Right lobe of liver (tissue), 4 donors: ENCODE measurements around the gene CXCL11.

Experiments used
- CTCF ChIP-seq, 4 donors: fragments of 200-600 bp in 3 of 4; fragments of 450-650 bp in 1 of 4; IDR thresholded peaks; one replicate each; pipeline versions ENCODE4 v1.5.1 to v1.8.0; 2016 to 2022; ENCODE audit warnings: antibody characterized with exemption in 4 of 4, mild to moderate bottlenecking in 2 of 4
- POLR2A ChIP-seq: fragments of 450-650 bp; IDR thresholded peaks from one replicate; pipeline ENCODE4 v1.6.1; 2017; ENCODE audit warnings: antibody characterized with exemption, mild to moderate bottlenecking
- donor health status: DM: no; HTN: no; CAD: no.
- donor health status: DM: no; HTN: no; CAD: no.
- donor health status: DM: no; HTN: yes; CAD: no.

- TF ChIP-seq CTCF (IDR thresholded peaks at IDR 0.05) (no peak), POLR2A (no peak)
Observed at GRCh38 chr4:76003620-76004019, 32.2 kb downstream of the CXCL11 start.
